NB4 (cell line): ENCODE data around the gene WDR33.

ENCODE experiments used
- DNase-seq: peaks from one replicate; pipeline ENCODE4 v3.0.0; 2010; ENCODE audit warnings: low read depth
- H3K4me3 ChIP-seq: one replicate; pipeline ENCODE4 v1.5.1; 2011; ENCODE audit warnings: mild to moderate bottlenecking, low read depth, low read length, moderate library complexity
- CTCF ChIP-seq: IDR thresholded peaks from one replicate; pipeline ENCODE4 v1.5.1; 2012; ENCODE audit warnings: low read depth, low read length
- MAX ChIP-seq: IDR thresholded peaks from 2 replicates; pipeline ENCODE4 v1.6.1; 2011; ENCODE audit warnings: low read depth, low read length
- MYC ChIP-seq: IDR thresholded peaks from 2 replicates; pipeline ENCODE4 v1.6.1; 2011; ENCODE audit warnings: low read depth, low read length
- POLR2A ChIP-seq: IDR thresholded peaks from 2 replicates; pipeline ENCODE4 v1.6.1; 2011; ENCODE audit warnings: mild to moderate bottlenecking; ENCODE audit not compliant: insufficient read length; ENCODE audit errors: extremely low read depth

The WDR33 gene

GRCh38 chr2:127669056-127669455, 141.9 kb downstream of the WDR33 start:
- DNase-seq = no peak
- no peak overlapping the region for H3K4me3 ChIP-seq
- no peak for TF ChIP-seq MYC
- no peak for TF ChIP-seq MAX
- no peak for TF ChIP-seq CTCF
- TF ChIP-seq POLR2A = no peak

GRCh38 chr2:127665267-127665893, 145.6 kb downstream of the WDR33 start:
- DNase-seq = no peak

GRCh38 chr2:127664895-127665225, 146.1 kb downstream of the WDR33 start:
- H3K4me3 ChIP-seq = no peak overlapping the region
- TF ChIP-seq MAX = no peak
- TF ChIP-seq POLR2A = no peak
- TF ChIP-seq CTCF = no peak
- no peak for TF ChIP-seq MYC
- no peak for DNase-seq

More at GRCh38 chr2:127665267-127665893, 145.6 kb downstream of the WDR33 start:
- TF ChIP-seq CTCF = no peak
- TF ChIP-seq POLR2A = no peak
- no peak for TF ChIP-seq MYC
- no peak for TF ChIP-seq MAX
- H3K4me3 ChIP-seq = no peak overlapping the region

GRCh38 chr2:127664065-127664894, 146.7 kb downstream of the WDR33 start:
- no peak for DNase-seq

GRCh38 chr2:127663566-127664064, 147.4 kb downstream of the WDR33 start:
- H3K4me3 ChIP-seq = no peak overlapping the region
- TF ChIP-seq CTCF (no peak), MYC (no peak), MAX (no peak), POLR2A (no peak)
- no peak for DNase-seq

More at GRCh38 chr2:127664065-127664894, 146.7 kb downstream of the WDR33 start:
- H3K4me3 ChIP-seq = no peak overlapping the region
- no peak for TF ChIP-seq POLR2A
- no peak for TF ChIP-seq MYC
- no peak for TF ChIP-seq MAX
- TF ChIP-seq CTCF = no peak
